H9 (cell line): ENCODE data around the gene ATP4A. TPM values are rescaled to one million over a fixed set of nuclear protein-coding genes. Genes with fewer than 3 reads are reported as not detected.

Experiments
- DNase-seq: peaks from one replicate; pipeline ENCODE4 v3.0.0-alpha.2; 2017
- H2AFZ ChIP-seq: one replicate; pipeline ENCODE4 v1.6.1; 2013; ENCODE audit warnings: mild to moderate bottlenecking, low read length, control low read depth, moderate library complexity
- H2AK5ac ChIP-seq: 2 replicates; pipeline ENCODE4 v1.6.1; 2013; ENCODE audit warnings: low read length, control low read depth, mixed read lengths; ENCODE audit not compliant: insufficient read length
- H2BK120ac ChIP-seq: one replicate; pipeline ENCODE4 v1.6.1; 2013; ENCODE audit warnings: low read depth, mild to moderate bottlenecking, low read length, control low read depth, inconsistent platforms; ENCODE audit not compliant: poor library complexity, severe bottlenecking
- H2BK12ac ChIP-seq: 2 replicates; pipeline ENCODE4 v1.6.1; 2013; ENCODE audit warnings: low read length, control low read depth, mixed read lengths, low read depth; ENCODE audit not compliant: insufficient read length
- H2BK15ac ChIP-seq: 2 replicates; pipeline ENCODE4 v1.6.1; 2013; ENCODE audit warnings: low read depth, low read length, control low read depth
- H2BK20ac ChIP-seq: one replicate; pipeline ENCODE4 v1.6.1; 2013; ENCODE audit warnings: low read depth, mild to moderate bottlenecking, low read length, control low read depth, inconsistent platforms; ENCODE audit not compliant: poor library complexity, severe bottlenecking
- H2BK5ac ChIP-seq: 2 replicates; pipeline ENCODE4 v1.6.1; 2013; ENCODE audit warnings: low read length, control low read depth, mixed read lengths; ENCODE audit not compliant: insufficient read length
- H3K14ac ChIP-seq: 2 replicates; pipeline ENCODE4 v1.6.1; 2013; ENCODE audit warnings: low read length, control low read depth; ENCODE audit not compliant: insufficient read depth
- H3K18ac ChIP-seq: 2 replicates; pipeline ENCODE4 v1.6.1; 2013; ENCODE audit warnings: low read depth, mild to moderate bottlenecking, mixed read lengths, low read length, control low read depth; ENCODE audit not compliant: insufficient read length
- H3K23ac ChIP-seq: 2 replicates; pipeline ENCODE4 v1.6.1; 2013; ENCODE audit warnings: low read length, control low read depth, mixed read lengths, low read depth; ENCODE audit not compliant: insufficient read length
- H3K23me2 ChIP-seq: 2 replicates; pipeline ENCODE4 v1.6.1; 2013; ENCODE audit warnings: low read depth, mild to moderate bottlenecking, mixed read lengths, low read length, control low read depth; ENCODE audit not compliant: insufficient read length, poor library complexity, severe bottlenecking
- H3K27ac ChIP-seq: 2 replicates; pipeline ENCODE4 v1.5.1; 2013; ENCODE audit warnings: low read length, control low read depth, mixed read lengths, low read depth; ENCODE audit not compliant: insufficient read length
- H3K27me3 ChIP-seq: 2 replicates; pipeline ENCODE4 v1.6.1; 2013; ENCODE audit warnings: low read length, control low read depth, inconsistent platforms; ENCODE audit not compliant: insufficient read depth
- H3K4ac ChIP-seq: 2 replicates; pipeline ENCODE4 v1.6.1; 2013; ENCODE audit warnings: low read depth, mild to moderate bottlenecking, control low read depth, inconsistent platforms, low read length, moderate library complexity
- H3K4me1 ChIP-seq: 2 replicates; pipeline ENCODE4 v1.6.1; 2013; ENCODE audit warnings: low read length, control low read depth, inconsistent platforms; ENCODE audit not compliant: insufficient read depth
- H3K4me2 ChIP-seq: 2 replicates; pipeline ENCODE4 v1.6.1; 2013; ENCODE audit warnings: low read length, control low read depth, mixed read lengths; ENCODE audit not compliant: insufficient read length, insufficient read depth
- H3K56ac ChIP-seq: 2 replicates; pipeline ENCODE4 v1.6.1; 2013; ENCODE audit warnings: low read depth, mild to moderate bottlenecking, mixed read lengths, low read length, control low read depth; ENCODE audit not compliant: insufficient read length
- H3K79me1 ChIP-seq: 2 replicates; pipeline ENCODE4 v1.6.1; 2013; ENCODE audit warnings: low read depth, mild to moderate bottlenecking, moderate library complexity, low read length, control low read depth, inconsistent platforms; ENCODE audit not compliant: insufficient read depth, poor library complexity, severe bottlenecking
- H3K79me2 ChIP-seq: 2 replicates; pipeline ENCODE4 v1.6.1; 2013; ENCODE audit warnings: low read length, control low read depth, inconsistent platforms; ENCODE audit not compliant: insufficient read depth
- H3K9ac ChIP-seq: 2 replicates; pipeline ENCODE4 v1.6.1; 2013; ENCODE audit warnings: low read length, control low read depth, mixed read lengths; ENCODE audit not compliant: insufficient read length; ENCODE audit errors: extremely low read depth
- H3K9me3 ChIP-seq: one replicate; pipeline ENCODE4 v1.6.1; 2013; ENCODE audit warnings: low read depth, low read length, inconsistent platforms; ENCODE audit not compliant: control insufficient read depth
- H3T11ph ChIP-seq: one replicate; pipeline ENCODE4 v1.6.1; 2013; ENCODE audit warnings: mild to moderate bottlenecking, low read length, control low read depth, inconsistent platforms
- H4K20me1 ChIP-seq: one replicate; pipeline ENCODE4 v1.6.1; 2013; ENCODE audit not compliant: control insufficient read depth, insufficient read length, insufficient read depth
- H4K5ac ChIP-seq: 2 replicates; pipeline ENCODE4 v1.6.1; 2013; ENCODE audit warnings: low read depth, mild to moderate bottlenecking, mixed read lengths, low read length, control low read depth; ENCODE audit not compliant: insufficient read length
- H4K8ac ChIP-seq: replicated peaks from 2 replicates; pipeline ENCODE4 v1.6.1; 2013; ENCODE audit warnings: low read length, control low read depth, mixed read lengths, low read depth; ENCODE audit not compliant: insufficient read length
- H4K91ac ChIP-seq: 2 replicates; pipeline ENCODE4 v1.6.1; 2013; ENCODE audit warnings: low read depth, mild to moderate bottlenecking, moderate library complexity, mixed read lengths, low read length, control low read depth; ENCODE audit not compliant: insufficient read length
- H3K27ac Mint-ChIP-seq, 3 experiments: 2 replicates in 2 of 3; 3 replicates in 1 of 3; pipeline ENCODE4 v1.8.0; 2020 to 2021; ENCODE audit warnings: mixed read lengths in 3 of 3, mild to moderate bottlenecking in 1 of 3, moderate library complexity in 1 of 3
- H3K27me3 Mint-ChIP-seq: 2 replicates; pipeline ENCODE4 v1.8.0; 2021; ENCODE audit warnings: low read depth, mild to moderate bottlenecking, moderate library complexity, mixed read lengths
- H3K36me3 Mint-ChIP-seq, 3 experiments: 2 replicates in 2 of 3; 3 replicates in 1 of 3; pipeline ENCODE4 v1.8.0; 2020 to 2021; ENCODE audit warnings: low read depth in 3 of 3, mixed read lengths in 3 of 3; ENCODE audit not compliant: insufficient read depth in 1 of 3
- H3K4me1 Mint-ChIP-seq, 2 experiments: 2 replicates each; pipeline ENCODE4 v1.8.0; 2020; ENCODE audit warnings: mixed read lengths in 2 of 2
- H3K4me3 Mint-ChIP-seq, 2 experiments: 2 replicates in 1 of 2; 3 replicates in 1 of 2; pipeline ENCODE4 v1.8.0; 2020 to 2021; ENCODE audit warnings: mild to moderate bottlenecking in 2 of 2, mixed read lengths in 2 of 2, moderate library complexity in 1 of 2
- H3K9me3 Mint-ChIP-seq, 2 experiments: 2 replicates in 1 of 2; 3 replicates in 1 of 2; pipeline ENCODE4 v1.8.0; 2020; ENCODE audit warnings: mild to moderate bottlenecking in 2 of 2, mixed read lengths in 2 of 2, moderate library complexity in 1 of 2
- CTCF ChIP-seq: fragments of 200-600 bp; sonication (generic); conservative IDR thresholded peaks from 3 replicates; pipeline ENCODE4 v1.8.0; 2021; ENCODE audit warnings: antibody characterized with exemption, mild to moderate bottlenecking
- WGBS: extraction: QIAGEN DNeasy Blood & Tissue Kit; methylation state at CpG from one replicate; pipeline ENCODE4 v1.1.7; 2013; ENCODE audit warnings: missing lambda C conversion rate, low lambda C conversion rate, mixed read lengths; ENCODE audit not compliant: insufficient read length; ENCODE audit errors: extremely low coverage; 5-methylcytosine and 5-hydroxymethylcytosine counted together
- total RNA-seq: library from RNA; stranded (reverse); gene quantifications from 2 replicates; pipeline ENCODE4 v1.2.1, GENCODE V29; 2021

The ATP4A gene
- total RNA-seq, 1 experiment from 2014 or later: 0.24 TPM

- H3K27me3 ChIP-seq: no peaks in the 10 kb centered on the region
- Mint-ChIP-seq H3K27me3 (peaks cover 34% of the 10 kb centered on the region), H3K4me1 (peaks cover 0 to 2% of the 10 kb centered on the region in 2 experiments; a peak in 1 of 4 replicates), H3K9me3 (no peaks in the 10 kb centered on the region), H3K36me3 (no peaks in the 10 kb centered on the region), H3K4me3 (no peak overlapping the region), H3K27ac (peak overlapping the region in 1 of 3 experiments; percentile 67; a peak in 1 of 7 replicates)
- H3K9me3 ChIP-seq: no peaks in the 10 kb centered on the region
- no peak overlapping the region for H2BK120ac ChIP-seq
- H3K9ac ChIP-seq: no peak overlapping the region
- H3K14ac ChIP-seq: no peak overlapping the region
- no peaks in the 10 kb centered on the region for H4K20me1 ChIP-seq
- no peak overlapping the region for H3K56ac ChIP-seq
- H3K79me1 ChIP-seq: no peaks in the 10 kb centered on the region
- H4K5ac ChIP-seq: no peak overlapping the region
- no peak for DNase-seq
- no peak overlapping the region for H2BK15ac ChIP-seq
- H3K4me1 ChIP-seq: no peaks in the 10 kb centered on the region
- TF ChIP-seq CTCF: no peak
- no peaks in the 10 kb centered on the region for H3K23me2 ChIP-seq
- no peak overlapping the region for H3T11ph ChIP-seq
- H2BK5ac ChIP-seq: no peak overlapping the region
- H2AFZ ChIP-seq: no peak overlapping the region
- no CpG with 5 or more reads among the region's 4 CpGs for WGBS
- H3K18ac ChIP-seq: no peak overlapping the region
- no peak overlapping the region for H4K8ac ChIP-seq
- no peak overlapping the region for H3K4me2 ChIP-seq
- H2BK12ac ChIP-seq: no peak overlapping the region
- H3K27ac ChIP-seq: no peak overlapping the region
- H4K91ac ChIP-seq: no peak overlapping the region
- H2BK20ac ChIP-seq: no peak overlapping the region
- no peak overlapping the region for H3K23ac ChIP-seq
- H3K79me2 ChIP-seq: no peaks in the 10 kb centered on the region
- H3K4ac ChIP-seq: no peak overlapping the region
- no peak overlapping the region for H2AK5ac ChIP-seq
Observed at GRCh38 chr19:35596366-35596999, 33.0 kb upstream of the ATP4A start.
